HL-60 (cell line): ENCODE measurements around the gene BCCIP.

Source experiments
- TF ChIP-seq, protein P1 (sequence below): IDR thresholded peaks from one replicate; pipeline ENCODE4 v1.5.1; 2011; ENCODE audit warnings: low read length, control low read depth, inconsistent platforms; ENCODE audit not compliant: insufficient read depth
- TF ChIP-seq, protein P2 (sequence below): IDR thresholded peaks from 2 replicates; pipeline ENCODE4 v1.6.1; 2012; ENCODE audit warnings: low read depth; ENCODE audit not compliant: insufficient replicate concordance

DNA sequence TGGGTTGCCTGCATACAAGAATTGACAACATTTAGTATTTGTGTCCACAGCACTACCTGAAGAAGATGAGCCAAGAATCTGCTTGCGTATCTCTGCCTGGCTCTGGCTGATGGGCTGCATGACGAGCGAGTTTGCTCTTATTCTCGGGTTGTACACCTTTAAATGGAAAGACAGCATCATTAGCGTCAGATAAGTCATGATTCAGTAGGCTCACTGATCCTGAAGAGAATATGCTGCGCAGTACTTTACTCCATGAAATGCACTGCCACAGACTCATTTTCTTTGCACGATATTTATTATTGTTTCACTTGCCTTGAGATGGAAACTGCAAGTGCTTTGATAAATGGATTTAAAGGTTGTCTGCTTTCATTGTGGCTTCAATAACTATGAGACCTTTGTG lies 29.1 kb downstream of the BCCIP start:
- TF ChIP-seq, protein P1, sequence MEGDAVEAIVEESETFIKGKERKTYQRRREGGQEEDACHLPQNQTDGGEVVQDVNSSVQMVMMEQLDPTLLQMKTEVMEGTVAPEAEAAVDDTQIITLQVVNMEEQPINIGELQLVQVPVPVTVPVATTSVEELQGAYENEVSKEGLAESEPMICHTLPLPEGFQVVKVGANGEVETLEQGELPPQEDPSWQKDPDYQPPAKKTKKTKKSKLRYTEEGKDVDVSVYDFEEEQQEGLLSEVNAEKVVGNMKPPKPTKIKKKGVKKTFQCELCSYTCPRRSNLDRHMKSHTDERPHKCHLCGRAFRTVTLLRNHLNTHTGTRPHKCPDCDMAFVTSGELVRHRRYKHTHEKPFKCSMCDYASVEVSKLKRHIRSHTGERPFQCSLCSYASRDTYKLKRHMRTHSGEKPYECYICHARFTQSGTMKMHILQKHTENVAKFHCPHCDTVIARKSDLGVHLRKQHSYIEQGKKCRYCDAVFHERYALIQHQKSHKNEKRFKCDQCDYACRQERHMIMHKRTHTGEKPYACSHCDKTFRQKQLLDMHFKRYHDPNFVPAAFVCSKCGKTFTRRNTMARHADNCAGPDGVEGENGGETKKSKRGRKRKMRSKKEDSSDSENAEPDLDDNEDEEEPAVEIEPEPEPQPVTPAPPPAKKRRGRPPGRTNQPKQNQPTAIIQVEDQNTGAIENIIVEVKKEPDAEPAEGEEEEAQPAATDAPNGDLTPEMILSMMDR = no peak
- TF ChIP-seq, protein P2, sequence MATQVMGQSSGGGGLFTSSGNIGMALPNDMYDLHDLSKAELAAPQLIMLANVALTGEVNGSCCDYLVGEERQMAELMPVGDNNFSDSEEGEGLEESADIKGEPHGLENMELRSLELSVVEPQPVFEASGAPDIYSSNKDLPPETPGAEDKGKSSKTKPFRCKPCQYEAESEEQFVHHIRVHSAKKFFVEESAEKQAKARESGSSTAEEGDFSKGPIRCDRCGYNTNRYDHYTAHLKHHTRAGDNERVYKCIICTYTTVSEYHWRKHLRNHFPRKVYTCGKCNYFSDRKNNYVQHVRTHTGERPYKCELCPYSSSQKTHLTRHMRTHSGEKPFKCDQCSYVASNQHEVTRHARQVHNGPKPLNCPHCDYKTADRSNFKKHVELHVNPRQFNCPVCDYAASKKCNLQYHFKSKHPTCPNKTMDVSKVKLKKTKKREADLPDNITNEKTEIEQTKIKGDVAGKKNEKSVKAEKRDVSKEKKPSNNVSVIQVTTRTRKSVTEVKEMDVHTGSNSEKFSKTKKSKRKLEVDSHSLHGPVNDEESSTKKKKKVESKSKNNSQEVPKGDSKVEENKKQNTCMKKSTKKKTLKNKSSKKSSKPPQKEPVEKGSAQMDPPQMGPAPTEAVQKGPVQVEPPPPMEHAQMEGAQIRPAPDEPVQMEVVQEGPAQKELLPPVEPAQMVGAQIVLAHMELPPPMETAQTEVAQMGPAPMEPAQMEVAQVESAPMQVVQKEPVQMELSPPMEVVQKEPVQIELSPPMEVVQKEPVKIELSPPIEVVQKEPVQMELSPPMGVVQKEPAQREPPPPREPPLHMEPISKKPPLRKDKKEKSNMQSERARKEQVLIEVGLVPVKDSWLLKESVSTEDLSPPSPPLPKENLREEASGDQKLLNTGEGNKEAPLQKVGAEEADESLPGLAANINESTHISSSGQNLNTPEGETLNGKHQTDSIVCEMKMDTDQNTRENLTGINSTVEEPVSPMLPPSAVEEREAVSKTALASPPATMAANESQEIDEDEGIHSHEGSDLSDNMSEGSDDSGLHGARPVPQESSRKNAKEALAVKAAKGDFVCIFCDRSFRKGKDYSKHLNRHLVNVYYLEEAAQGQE = no peak
